ENCODE measurements around the gene LIPE.
"Not testable (repeated sequence)": the region's sequence is repeated elsewhere in the genome, so short reads cannot be mapped to it uniquely, and the experiment has no call there.

The LIPE gene

GRCh38 chr19:42427313-42427712 lies at the start of gene LIPE:
LIPE (minus strand) TSS chr19:42427388; CDS start chr19:42427149, 239 bp downstream.
- DNase-seq, result no peak

- DNase-seq, result no peak
Measured at GRCh38 chr19:42475366-42475765, 48.2 kb upstream of the LIPE start.

GRCh38 chr19:42474743-42475142 lies 47.6 kb upstream of the LIPE start:
- DNase-seq, result no peak

- no peak for DNase-seq
Measured at GRCh38 chr19:42473686-42474085, 46.5 kb upstream of the LIPE start.

- no peak for DNase-seq
Measured at GRCh38 chr19:42472402-42473147, 45.4 kb upstream of the LIPE start.

GRCh38 chr19:42471554-42472249 lies 44.5 kb upstream of the LIPE start:
- DNase-seq, result no peak

GRCh38 chr19:42469311-42470235 lies 42.4 kb upstream of the LIPE start:
- peak; percentile 5 for DNase-seq

GRCh38 chr19:42468273-42468796 lies 41.1 kb upstream of the LIPE start:
- no peak for DNase-seq

- DNase-seq, result no peak
Measured at GRCh38 chr19:42467183-42467760, 40.1 kb upstream of the LIPE start.

- no peak for DNase-seq
Measured at GRCh38 chr19:42466521-42467182, 39.5 kb upstream of the LIPE start.

- DNase-seq, result no peak
Measured at GRCh38 chr19:42465827-42466280, 38.7 kb upstream of the LIPE start.

GRCh38 chr19:42461700-42462324 lies 34.6 kb upstream of the LIPE start:
- DNase-seq, result no peak

- not testable (repeated sequence) for DNase-seq
Measured at GRCh38 chr19:42461231-42461630, 34.0 kb upstream of the LIPE start.

GRCh38 chr19:42459926-42460325 lies 32.7 kb upstream of the LIPE start:
- DNase-seq, result no peak

GRCh38 chr19:42455621-42456081 lies 28.5 kb upstream of the LIPE start:
- DNase-seq, result no peak

GRCh38 chr19:42455086-42455485 lies 27.9 kb upstream of the LIPE start:
- no peak for DNase-seq

GRCh38 chr19:42452590-42452989 lies 25.4 kb upstream of the LIPE start:
- no peak for DNase-seq

- peak; percentile 76 for DNase-seq
Measured at GRCh38 chr19:42450314-42450934, 23.2 kb upstream of the LIPE start.

GRCh38 chr19:42448306-42448705 lies 21.1 kb upstream of the LIPE start:
- not testable (repeated sequence) for DNase-seq

GRCh38 chr19:42445948-42446347 lies 18.8 kb upstream of the LIPE start:
- DNase-seq, result no peak

- no peak for DNase-seq
Measured at GRCh38 chr19:42443944-42444398, 16.8 kb upstream of the LIPE start.

Data from stimulated activated CD4-positive, alpha-beta T cell treated with anti-CD3 and anti-CD28 coated beads, Interleukin-1b, Interleukin-23, amount 100 ng/mL, for 48 hours (primary cell).